Measurements from ENCODE around the gene DKKL1. TPM values are rescaled to one million over a fixed set of nuclear protein-coding genes. Genes with fewer than 3 reads are reported as not detected.

Gene DKKL1
- polyA plus RNA-seq, 1 donor from 2014 or later: 2.8 TPM

- Histone ChIP-seq H3K27ac (ENCODE audit: low read length) (no peak overlapping the region), H3K79me2 (replicated peaks; ENCODE audit: insufficient read depth, low read length) (peaks cover 30% of the 10 kb centered on the region), H3K4me2 (ENCODE audit: low read length) (no peak overlapping the region), H3F3A (ENCODE audit: insufficient read depth, low read length, poor library complexity, severe bottlenecking) (no peaks in the 10 kb centered on the region), H3K9me2 (ENCODE audit: insufficient read depth, low read length) (no peaks in the 10 kb centered on the region), H3K27me3 (ENCODE audit: insufficient read depth, low read depth, low read length) (peaks cover 23% of the 10 kb centered on the region), H4K20me1 (ENCODE audit: insufficient read depth) (no peaks in the 10 kb centered on the region), H3K9me3 (ENCODE audit: low read length) (no peaks in the 10 kb centered on the region), H2AFZ (ENCODE audit: low read depth, low read length) (no peak overlapping the region), H3K9ac (ENCODE audit: low read length) (no peak overlapping the region), H3K36me3 (ENCODE audit: insufficient read depth, low read length) (no peaks in the 10 kb centered on the region), H3K4me3 (ENCODE audit: low read length) (no peak overlapping the region)
- TF ChIP-seq RAD21 (conservative IDR thresholded peaks at IDR 0.05) (no peak), EP300 (conservative IDR thresholded peaks at IDR 0.05; ENCODE audit: poor library complexity, severe bottlenecking) (no peak), TAF1 (IDR thresholded peaks at IDR 0.05; ENCODE audit: low read depth) (no peak), EZH2 (IDR thresholded peaks at IDR 0.05; ENCODE audit: borderline replicate concordance, insufficient read depth, low read length, poor library complexity, severe bottlenecking) (no peak), SMC3 (conservative IDR thresholded peaks at IDR 0.05; ENCODE audit: poor library complexity) (no peak), REST (IDR thresholded peaks at IDR 0.05; ENCODE audit: borderline replicate concordance) (no peak), POLR2AphosphoS5 (IDR thresholded peaks at IDR 0.05) (no peak), MXI1 (conservative IDR thresholded peaks at IDR 0.05; ENCODE audit: poor library complexity, severe bottlenecking) (no peak), CTCF (IDR thresholded peaks at IDR 0.05; ENCODE audit: poor library complexity, severe bottlenecking) (no peak)
Observed at GRCh38 chr19:49359851-49360820, 3.5 kb upstream of the DKKL1 start.

DNA sequence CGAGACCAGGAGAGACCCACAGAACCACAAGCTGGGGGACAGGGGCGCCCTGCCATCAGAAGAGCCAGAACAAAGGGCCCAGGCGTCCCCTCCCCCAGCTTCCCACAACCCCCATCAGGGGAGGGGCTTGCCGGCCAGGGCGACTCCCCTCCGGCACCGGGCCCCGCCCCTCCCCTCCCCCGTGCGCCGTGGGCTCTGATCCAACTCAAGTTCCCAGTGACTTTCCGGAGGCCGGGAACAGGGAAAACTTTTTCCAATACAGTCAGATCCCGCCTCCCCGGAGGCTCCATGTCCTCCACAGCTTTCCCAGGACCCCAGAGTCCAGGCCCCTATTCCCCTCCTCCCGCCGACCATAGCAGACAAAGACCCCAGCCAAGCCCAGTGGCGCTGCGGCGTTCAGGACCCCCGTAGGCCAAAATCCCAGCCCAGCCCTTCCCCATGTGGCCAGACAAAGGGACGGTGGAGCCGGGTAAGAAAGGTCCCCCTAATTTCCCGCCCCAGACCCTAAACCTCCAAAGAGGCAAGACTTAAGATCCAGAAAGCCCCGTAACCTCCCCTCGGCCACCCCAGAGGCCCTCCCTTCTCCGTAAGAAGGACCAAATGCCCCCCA lies 2.1 kb upstream of the DKKL1 start:
- H3K79me2 ChIP-seq (replicated peaks; ENCODE audit: insufficient read depth, low read length): peaks cover 30% of the 10 kb centered on the region
- no peak overlapping the region for H3K27ac ChIP-seq (ENCODE audit: low read length)
- no peak overlapping the region for H2AFZ ChIP-seq (ENCODE audit: low read depth, low read length)
- H3K36me3 ChIP-seq (ENCODE audit: insufficient read depth, low read length): no peaks in the 10 kb centered on the region
- H3K27me3 ChIP-seq (ENCODE audit: insufficient read depth, low read depth, low read length): peaks cover 23% of the 10 kb centered on the region
- no peak overlapping the region for H3K4me2 ChIP-seq (ENCODE audit: low read length)
- H4K20me1 ChIP-seq (ENCODE audit: insufficient read depth): no peaks in the 10 kb centered on the region
- no peaks in the 10 kb centered on the region for H3F3A ChIP-seq (ENCODE audit: insufficient read depth, low read length, poor library complexity, severe bottlenecking)
- peak overlapping the region; percentile 43 for H3K4me3 ChIP-seq (ENCODE audit: low read length)
- no peak overlapping the region for H3K9ac ChIP-seq (ENCODE audit: low read length)
- H3K9me3 ChIP-seq (ENCODE audit: low read length): no peaks in the 10 kb centered on the region
- no peak for TF ChIP-seq TAF1 (IDR thresholded peaks at IDR 0.05; ENCODE audit: low read depth)
- no peak for TF ChIP-seq POLR2AphosphoS5 (IDR thresholded peaks at IDR 0.05)
- TF ChIP-seq CTCF (IDR thresholded peaks at IDR 0.05; ENCODE audit: poor library complexity, severe bottlenecking): no peak
- TF ChIP-seq MXI1 (conservative IDR thresholded peaks at IDR 0.05; ENCODE audit: poor library complexity, severe bottlenecking): no peak
- no peak for TF ChIP-seq REST (IDR thresholded peaks at IDR 0.05; ENCODE audit: borderline replicate concordance)
- TF ChIP-seq RAD21 (conservative IDR thresholded peaks at IDR 0.05): no peak
- no peak for TF ChIP-seq EZH2 (IDR thresholded peaks at IDR 0.05; ENCODE audit: borderline replicate concordance, insufficient read depth, low read length, poor library complexity, severe bottlenecking)
- TF ChIP-seq SMC3 (conservative IDR thresholded peaks at IDR 0.05; ENCODE audit: poor library complexity): no peak
- TF ChIP-seq EP300 (conservative IDR thresholded peaks at IDR 0.05; ENCODE audit: poor library complexity, severe bottlenecking): no peak
- H3K9me2 ChIP-seq (ENCODE audit: insufficient read depth, low read length): no peaks in the 10 kb centered on the region
